NCI-H2227 (cell line): ENCODE measurements around the gene TRAPPC2.
"Not testable (repeated sequence)": the region's sequence is repeated elsewhere in the genome, so short reads cannot be mapped to it uniquely, and the experiment has no call there.

Source experiments
- DNase-seq: peaks from one replicate; lab custom pipeline; 2025; ENCODE audit not compliant: unreplicated experiment; lab: John Stamatoyannopoulos, UW

TRAPPC2 gene

GRCh38 chrX:13670197-13670596 is 64.2 kb downstream of the TRAPPC2 start:
- DNase-seq, result no peak

GRCh38 chrX:13669755-13670154 is 64.7 kb downstream of the TRAPPC2 start:
- not testable (repeated sequence) for DNase-seq

GRCh38 chrX:13669246-13669737 is 65.1 kb downstream of the TRAPPC2 start:
- DNase-seq, result no peak

- DNase-seq, result no peak
Observed at GRCh38 chrX:13667919-13668318, 66.5 kb downstream of the TRAPPC2 start.

GRCh38 chrX:13666836-13667235 is 67.6 kb downstream of the TRAPPC2 start:
- DNase-seq, result no peak

GRCh38 chrX:13664020-13664419 is 70.4 kb downstream of the TRAPPC2 start:
- no peak for DNase-seq

GRCh38 chrX:13662355-13662791 is 72.0 kb downstream of the TRAPPC2 start:
- DNase-seq, result no peak
